ENCODE measurements around the gene ATG7. TPM values are rescaled to one million over a fixed set of nuclear protein-coding genes. Genes with fewer than 3 reads are reported as not detected.
"Not testable (repeated sequence)": the region's sequence is repeated elsewhere in the genome, so short reads cannot be mapped to it uniquely, and the experiment has no call there.

Gene ATG7
- total RNA-seq, 1 donor from 2014 or later: 45.2 TPM

- intact Hi-C loops (cut with micrococcal nuclease): no loop called here
- Mint-ChIP-seq H3K4me3 (ENCODE audit: low read depth) (no peak overlapping the region), H3K27ac (no peak overlapping the region), H3K27me3 (ENCODE audit: low read depth) (no peaks in the 10 kb centered on the region), H3K9me3 (peaks cover 4% of the 10 kb centered on the region), H3K4me1 (ENCODE audit: low read depth) (peaks cover 5% of the 10 kb centered on the region), H3K36me3 (ENCODE audit: low read depth) (no peaks in the 10 kb centered on the region)
- no peak for DNase-seq (ENCODE audit: low spot score)
Measured at GRCh38 chr3:11479221-11479620, 207.0 kb downstream of the ATG7 start.

DNA sequence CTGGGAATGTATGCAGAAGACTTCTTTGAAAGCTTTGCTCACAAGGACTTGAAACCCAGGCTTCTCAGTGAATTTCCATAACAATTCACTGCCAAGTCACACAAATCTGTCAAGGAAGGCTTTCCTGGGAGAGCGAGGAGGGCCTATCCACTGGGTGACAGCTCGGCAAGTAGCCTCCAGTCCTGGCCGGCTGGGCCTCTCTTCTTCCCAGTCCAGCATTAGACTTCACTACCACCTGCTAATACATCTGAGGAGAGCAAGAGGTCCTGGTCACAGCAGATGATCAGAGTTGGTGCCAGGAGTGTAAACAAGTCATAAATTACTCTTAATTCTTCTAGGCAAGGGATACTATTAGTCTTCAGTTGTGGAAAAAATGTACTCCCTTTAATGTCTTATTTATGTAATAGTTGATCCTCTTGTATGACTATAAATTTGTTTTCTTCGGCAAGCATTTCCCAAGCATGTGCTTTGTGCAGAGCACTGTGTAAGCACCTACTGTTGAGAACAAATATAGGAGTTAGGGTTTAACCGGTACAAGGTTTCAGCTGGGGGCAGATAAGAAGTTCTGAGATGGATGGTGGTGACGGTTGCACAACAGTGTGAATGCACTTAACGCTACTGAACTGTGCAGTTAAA, 208.6 kb downstream of the ATG7 start:
- Mint-ChIP-seq H3K36me3 (ENCODE audit: low read depth) (peaks cover 2% of the 10 kb centered on the region), H3K9me3 (peaks cover 4% of the 10 kb centered on the region), H3K4me3 (ENCODE audit: low read depth) (no peak overlapping the region), H3K27ac (no peak overlapping the region), H3K27me3 (ENCODE audit: low read depth) (no peaks in the 10 kb centered on the region), H3K4me1 (ENCODE audit: low read depth) (peaks cover 5% of the 10 kb centered on the region)
- intact Hi-C loops (cut with micrococcal nuclease): no loop called here
- no peak for DNase-seq (ENCODE audit: low spot score)

DNA sequence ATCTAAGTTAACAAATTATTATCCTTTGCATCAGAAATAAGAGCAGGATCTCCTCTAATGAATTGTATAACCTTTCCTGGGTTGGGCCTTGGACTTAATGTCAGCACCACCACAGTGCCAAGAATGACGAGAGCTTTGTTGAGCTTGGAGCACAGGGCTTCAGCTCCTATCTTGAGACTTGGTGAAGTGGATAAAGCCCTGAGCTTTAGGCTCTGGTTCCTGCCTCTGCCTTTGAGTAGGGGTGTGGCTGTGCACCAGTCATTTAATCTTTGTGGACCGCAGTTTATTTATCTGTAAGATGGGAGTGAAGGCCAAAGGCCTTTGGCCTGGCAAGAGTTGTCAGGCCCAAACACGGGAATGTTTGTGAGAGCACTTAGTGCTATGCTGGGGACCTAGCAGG, 209.4 kb downstream of the ATG7 start:
- H3K4me1 Mint-ChIP-seq (ENCODE audit: low read depth): peaks cover 5% of the 10 kb centered on the region
- no peak for DNase-seq (ENCODE audit: low spot score)
- intact Hi-C loops (cut with micrococcal nuclease): no loop called here
- H3K36me3 Mint-ChIP-seq (ENCODE audit: low read depth): peaks cover 2% of the 10 kb centered on the region
- no peak overlapping the region for H3K27ac Mint-ChIP-seq
- H3K4me3 Mint-ChIP-seq (ENCODE audit: low read depth): no peak overlapping the region
- peaks cover 4% of the 10 kb centered on the region for H3K9me3 Mint-ChIP-seq
- no peaks in the 10 kb centered on the region for H3K27me3 Mint-ChIP-seq (ENCODE audit: low read depth)

DNA sequence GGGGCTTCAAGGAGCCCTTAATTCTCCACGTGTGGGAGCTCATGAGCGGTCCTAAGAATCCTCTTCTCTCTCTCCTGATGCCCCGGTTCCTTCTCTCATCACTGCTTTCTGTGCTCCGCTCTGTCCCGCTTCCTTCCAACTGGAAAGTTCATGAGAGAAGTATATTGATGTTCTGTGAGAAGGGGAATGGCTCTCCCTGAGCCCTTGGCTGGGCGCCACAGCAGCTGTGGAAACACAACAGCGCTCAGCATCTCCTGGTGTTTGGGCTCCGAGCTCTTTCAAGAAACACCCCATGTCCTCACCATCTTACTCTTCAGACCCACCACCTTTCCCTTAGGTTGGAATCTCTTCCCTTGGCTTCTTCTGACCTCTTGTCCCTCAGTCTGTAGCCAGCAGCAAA, 209.8 kb downstream of the ATG7 start:
- H3K4me3 Mint-ChIP-seq (ENCODE audit: low read depth): no peak overlapping the region
- intact Hi-C loops (cut with micrococcal nuclease): no loop called here
- H3K36me3 Mint-ChIP-seq (ENCODE audit: low read depth): peaks cover 2% of the 10 kb centered on the region
- H3K27ac Mint-ChIP-seq: no peak overlapping the region
- peaks cover 5% of the 10 kb centered on the region for H3K4me1 Mint-ChIP-seq (ENCODE audit: low read depth)
- no peak for DNase-seq (ENCODE audit: low spot score)
- H3K27me3 Mint-ChIP-seq (ENCODE audit: low read depth): no peaks in the 10 kb centered on the region
- H3K9me3 Mint-ChIP-seq: peaks cover 4% of the 10 kb centered on the region

GRCh38 chr3:11488356-11488755, 216.2 kb downstream of the ATG7 start:
- H3K9me3 Mint-ChIP-seq; DNase-seq (ENCODE audit: low spot score); H3K27ac Mint-ChIP-seq; H3K4me3 Mint-ChIP-seq (ENCODE audit: low read depth); H3K4me1 Mint-ChIP-seq (ENCODE audit: low read depth); intact Hi-C loops (cut with micrococcal nuclease); H3K36me3 Mint-ChIP-seq (ENCODE audit: low read depth); H3K27me3 Mint-ChIP-seq (ENCODE audit: low read depth): not testable (repeated sequence)

- DNase-seq (ENCODE audit: low spot score): no peak
- Mint-ChIP-seq H3K27me3 (ENCODE audit: low read depth) (no peaks in the 10 kb centered on the region), H3K4me1 (ENCODE audit: low read depth) (no peaks in the 10 kb centered on the region), H3K27ac (no peak overlapping the region), H3K4me3 (ENCODE audit: low read depth) (no peak overlapping the region), H3K9me3 (peaks cover 13% of the 10 kb centered on the region), H3K36me3 (ENCODE audit: low read depth) (peaks cover 6% of the 10 kb centered on the region)
- intact Hi-C loops (cut with micrococcal nuclease): no loop called here
Measured at GRCh38 chr3:11494131-11494916, 222.1 kb downstream of the ATG7 start.

DNA sequence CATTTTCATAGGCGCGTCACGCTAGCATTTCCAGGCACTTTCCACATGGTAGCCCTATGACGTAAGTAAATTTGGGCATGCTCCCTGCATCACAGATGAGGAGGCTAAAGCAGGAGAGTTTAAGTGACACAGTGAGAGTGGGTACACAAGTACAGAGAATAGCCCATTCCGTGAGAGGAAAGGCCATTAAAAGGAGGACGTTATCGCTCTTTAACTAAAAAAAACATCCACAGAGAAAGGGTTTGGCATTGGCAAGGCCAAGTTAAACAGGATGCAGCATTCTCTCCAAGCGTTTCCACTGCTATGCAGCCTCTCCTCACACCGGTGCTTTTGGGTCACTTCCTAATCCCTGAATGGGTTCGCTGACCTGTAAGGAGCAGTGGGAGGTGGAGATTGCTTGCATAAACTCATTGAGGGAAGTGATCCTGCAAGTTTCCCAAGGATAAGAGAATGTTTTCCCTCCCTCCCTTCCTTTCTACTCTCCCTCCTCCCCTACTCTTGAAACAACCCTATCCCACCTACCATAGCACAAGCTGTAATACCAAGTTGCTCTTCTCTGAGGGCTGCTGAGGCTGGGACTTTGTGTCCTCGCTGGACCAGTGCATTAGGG, 223.9 kb downstream of the ATG7 start:
- Mint-ChIP-seq H3K27me3 (ENCODE audit: low read depth) (no peaks in the 10 kb centered on the region), H3K4me3 (ENCODE audit: low read depth) (no peak overlapping the region), H3K9me3 (peaks cover 13% of the 10 kb centered on the region), H3K27ac (no peak overlapping the region), H3K36me3 (ENCODE audit: low read depth) (peaks cover 6% of the 10 kb centered on the region), H3K4me1 (ENCODE audit: low read depth) (no peaks in the 10 kb centered on the region)
- intact Hi-C loops (cut with micrococcal nuclease): no loop called here
- no peak for DNase-seq (ENCODE audit: low spot score)

GRCh38 chr3:11498177-11498576, 226.0 kb downstream of the ATG7 start:
- DNase-seq (ENCODE audit: low spot score): no peak
- no peak overlapping the region for H3K27ac Mint-ChIP-seq
- intact Hi-C loops (cut with micrococcal nuclease): no loop called here
- peaks cover 4% of the 10 kb centered on the region for H3K36me3 Mint-ChIP-seq (ENCODE audit: low read depth)
- H3K4me1 Mint-ChIP-seq (ENCODE audit: low read depth): no peaks in the 10 kb centered on the region
- H3K27me3 Mint-ChIP-seq (ENCODE audit: low read depth): no peaks in the 10 kb centered on the region
- H3K4me3 Mint-ChIP-seq (ENCODE audit: low read depth): no peak overlapping the region
- H3K9me3 Mint-ChIP-seq: peaks cover 12% of the 10 kb centered on the region

DNA sequence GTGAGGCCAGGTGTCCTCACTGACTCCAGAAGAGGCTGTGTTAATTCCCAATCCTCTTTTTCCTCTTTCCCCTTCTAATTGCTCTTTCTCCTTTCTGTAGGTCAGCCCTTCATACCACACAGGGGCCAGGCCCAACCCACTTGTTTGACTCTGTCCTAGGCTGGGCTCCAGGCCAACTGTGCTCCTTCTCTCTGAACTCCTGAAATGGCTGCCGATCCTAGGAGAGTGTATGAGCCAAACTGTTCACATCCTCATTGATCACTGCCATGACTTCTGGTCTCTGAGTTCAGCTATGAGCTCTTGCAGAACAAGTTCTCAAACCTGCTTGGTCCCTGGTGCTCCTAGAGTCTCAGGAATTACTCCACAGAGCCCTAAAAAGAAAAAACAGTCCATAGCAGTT, 226.4 kb downstream of the ATG7 start:
- DNase-seq (ENCODE audit: low spot score): no peak
- no peak overlapping the region for H3K4me3 Mint-ChIP-seq (ENCODE audit: low read depth)
- H3K9me3 Mint-ChIP-seq: peaks cover 7% of the 10 kb centered on the region
- intact Hi-C loops (cut with micrococcal nuclease): no loop called here
- no peaks in the 10 kb centered on the region for H3K4me1 Mint-ChIP-seq (ENCODE audit: low read depth)
- H3K27me3 Mint-ChIP-seq (ENCODE audit: low read depth): no peaks in the 10 kb centered on the region
- H3K36me3 Mint-ChIP-seq (ENCODE audit: low read depth): no peaks in the 10 kb centered on the region
- H3K27ac Mint-ChIP-seq: no peak overlapping the region

GRCh38 chr3:11499144-11499543, 226.9 kb downstream of the ATG7 start:
- H3K4me3 Mint-ChIP-seq (ENCODE audit: low read depth): no peak overlapping the region
- intact Hi-C loops (cut with micrococcal nuclease): no loop called here
- H3K36me3 Mint-ChIP-seq (ENCODE audit: low read depth): no peaks in the 10 kb centered on the region
- no peak overlapping the region for H3K27ac Mint-ChIP-seq
- no peaks in the 10 kb centered on the region for H3K27me3 Mint-ChIP-seq (ENCODE audit: low read depth)
- H3K4me1 Mint-ChIP-seq (ENCODE audit: low read depth): no peaks in the 10 kb centered on the region
- H3K9me3 Mint-ChIP-seq: peaks cover 2% of the 10 kb centered on the region
- no peak for DNase-seq (ENCODE audit: low spot score)

- intact Hi-C loops (cut with micrococcal nuclease); H3K36me3 Mint-ChIP-seq (ENCODE audit: low read depth); H3K27ac Mint-ChIP-seq; H3K4me1 Mint-ChIP-seq (ENCODE audit: low read depth); H3K27me3 Mint-ChIP-seq (ENCODE audit: low read depth); H3K4me3 Mint-ChIP-seq (ENCODE audit: low read depth); DNase-seq (ENCODE audit: low spot score); H3K9me3 Mint-ChIP-seq: not testable (repeated sequence)
Measured at GRCh38 chr3:11502413-11502812, 230.2 kb downstream of the ATG7 start.

- no peaks in the 10 kb centered on the region for H3K36me3 Mint-ChIP-seq (ENCODE audit: low read depth)
- H3K9me3 Mint-ChIP-seq: no peaks in the 10 kb centered on the region
- no peak overlapping the region for H3K27ac Mint-ChIP-seq
- intact Hi-C loops (cut with micrococcal nuclease): no loop called here
- no peaks in the 10 kb centered on the region for H3K27me3 Mint-ChIP-seq (ENCODE audit: low read depth)
- peaks cover 2% of the 10 kb centered on the region for H3K4me1 Mint-ChIP-seq (ENCODE audit: low read depth)
- DNase-seq (ENCODE audit: low spot score): no peak
- no peak overlapping the region for H3K4me3 Mint-ChIP-seq (ENCODE audit: low read depth)
Measured at GRCh38 chr3:11507719-11508118, 235.5 kb downstream of the ATG7 start.

All from activated T-helper 2 cell treated with anti-CD3 and anti-CD28 coated beads, Interferon-gamma antibody, Interleukin-2, Interleukin-4, amounts not matched to agents 10 μg/mL and 5 μg/mL and 100 μg/mL, durations not matched to agents 14 hours and 24 hours and 36 hours (primary cell).